Measurements from ENCODE around the gene SAMD9L. TPM values are rescaled to one million over a fixed set of nuclear protein-coding genes. Genes with fewer than 3 reads are reported as not detected.
"Not testable (repeated sequence)": the region's sequence is repeated elsewhere in the genome, so short reads cannot be mapped to it uniquely, and the experiment has no call there.

Gene SAMD9L
- total and polyA plus RNA-seq, 2 donors from 2014 or later: 4.5 to 14.9 TPM

DNA sequence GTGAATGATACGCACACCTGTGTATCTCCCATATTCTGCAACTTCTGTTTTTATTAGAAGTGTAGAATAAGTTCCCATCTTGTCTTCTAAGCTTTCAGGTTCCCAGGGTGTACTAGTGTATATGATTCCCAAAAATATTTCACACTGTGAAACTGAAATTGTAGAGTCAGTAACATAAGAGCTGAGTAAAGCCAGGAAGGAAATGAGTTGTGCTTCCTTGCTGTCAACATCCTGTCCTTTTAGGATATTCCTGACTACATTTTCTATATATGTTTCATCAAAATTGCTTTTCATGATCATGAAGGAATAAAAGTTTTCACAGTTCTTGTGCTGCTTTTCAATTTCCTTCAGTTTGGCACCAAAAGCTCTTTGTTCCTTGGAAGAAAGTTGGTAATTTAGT is 15.2 kb downstream of the SAMD9L start:
- no peaks in the 10 kb centered on the region for H3K27me3 ChIP-seq (ENCODE audit: control insufficient read depth, insufficient read depth, low read length)
- H3K9me3 ChIP-seq (ENCODE audit: control insufficient read depth in 2 of 3, insufficient read depth in 1 of 3, low read length in 3 of 3): peaks cover 0 to 27% (median 2%) of the 10 kb centered on the region in 3 donors
- FAIRE-seq (no peak), DNase-seq (no peak)
- TF ChIP-seq CTCF (IDR thresholded peaks at IDR 0.05; ENCODE audit: borderline replicate concordance, extremely low read depth, insufficient read depth): no peak
- no peaks in the 10 kb centered on the region for H3K4me1 ChIP-seq (ENCODE audit: control insufficient read depth in 2 of 3, insufficient read depth in 2 of 3, low read depth in 1 of 3, low read length in 3 of 3)
- H3K36me3 ChIP-seq (ENCODE audit: control insufficient read depth in 2 of 3, insufficient read depth in 3 of 3, low read length in 3 of 3): peaks cover 0 to 13% (median 11%) of the 10 kb centered on the region in 3 donors
- H3K27ac ChIP-seq (ENCODE audit: low read depth in 2 of 2, low read length in 2 of 2): no peak overlapping the region
- intact Hi-C loops (cut with DNase I): no loop called here
- H3K9ac ChIP-seq (ENCODE audit: low read length in 3 of 3): no peak overlapping the region
- H3K4me3 ChIP-seq (ENCODE audit: low read length in 3 of 3): no peak overlapping the region

DNA sequence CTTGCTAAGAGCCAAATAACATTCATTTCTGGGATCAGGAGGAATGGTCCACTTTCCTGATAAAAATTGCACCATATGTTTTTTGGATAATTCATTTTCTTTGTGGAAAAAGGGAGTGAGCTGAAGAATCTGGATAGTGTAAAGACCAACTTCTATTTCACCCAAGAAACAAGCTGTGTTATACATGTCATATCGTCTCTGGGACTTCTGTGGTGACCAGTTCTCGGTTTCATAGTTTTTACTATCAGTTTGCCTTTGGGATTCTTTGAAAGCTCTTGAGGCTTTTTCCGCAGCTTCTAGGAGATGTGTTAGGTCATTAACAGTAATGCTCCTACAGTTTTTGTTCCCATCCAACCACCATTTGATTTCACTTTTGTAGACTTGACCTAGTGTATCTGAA is 16.0 kb downstream of the SAMD9L start:
- intact Hi-C loops (cut with DNase I): no loop called here
- DNase-seq: no peak

GRCh38 chr7:93126954-93127353 is 21.2 kb downstream of the SAMD9L start:
- H3K4me3 ChIP-seq (ENCODE audit: low read length in 3 of 3); DNase-seq; H3K27me3 ChIP-seq (ENCODE audit: control insufficient read depth, insufficient read depth, low read length); intact Hi-C loops (cut with DNase I); H3K27ac ChIP-seq (ENCODE audit: low read depth in 2 of 2, low read length in 2 of 2); H3K36me3 ChIP-seq (ENCODE audit: control insufficient read depth in 2 of 3, insufficient read depth in 3 of 3, low read length in 3 of 3); FAIRE-seq; H3K9ac ChIP-seq (ENCODE audit: low read length in 3 of 3); H3K9me3 ChIP-seq (ENCODE audit: control insufficient read depth in 2 of 3, insufficient read depth in 1 of 3, low read length in 3 of 3); H3K4me1 ChIP-seq (ENCODE audit: control insufficient read depth in 2 of 3, insufficient read depth in 2 of 3, low read depth in 1 of 3, low read length in 3 of 3): not testable (repeated sequence)

More for the DNA sequence above, 16.0 kb downstream of the SAMD9L start:
- no peak for TF ChIP-seq CTCF (IDR thresholded peaks at IDR 0.05; ENCODE audit: borderline replicate concordance, extremely low read depth, insufficient read depth)
- no peaks in the 10 kb centered on the region for H3K4me1 ChIP-seq (ENCODE audit: control insufficient read depth in 2 of 3, insufficient read depth in 2 of 3, low read depth in 1 of 3, low read length in 3 of 3)
- H3K9me3 ChIP-seq (ENCODE audit: control insufficient read depth in 2 of 3, insufficient read depth in 1 of 3, low read length in 3 of 3): peaks cover 0 to 27% (median 0%) of the 10 kb centered on the region in 3 donors
- no peaks in the 10 kb centered on the region for H3K27me3 ChIP-seq (ENCODE audit: control insufficient read depth, insufficient read depth, low read length)
- H3K4me3 ChIP-seq (ENCODE audit: low read length in 3 of 3): no peak overlapping the region
- H3K36me3 ChIP-seq (ENCODE audit: control insufficient read depth in 2 of 3, insufficient read depth in 3 of 3, low read length in 3 of 3): peaks cover 0 to 11% (median 8%) of the 10 kb centered on the region in 3 donors
- no peak overlapping the region for H3K9ac ChIP-seq (ENCODE audit: low read length in 3 of 3)
- FAIRE-seq: no peak
- no peak overlapping the region for H3K27ac ChIP-seq (ENCODE audit: low read depth in 2 of 2, low read length in 2 of 2)

DNA sequence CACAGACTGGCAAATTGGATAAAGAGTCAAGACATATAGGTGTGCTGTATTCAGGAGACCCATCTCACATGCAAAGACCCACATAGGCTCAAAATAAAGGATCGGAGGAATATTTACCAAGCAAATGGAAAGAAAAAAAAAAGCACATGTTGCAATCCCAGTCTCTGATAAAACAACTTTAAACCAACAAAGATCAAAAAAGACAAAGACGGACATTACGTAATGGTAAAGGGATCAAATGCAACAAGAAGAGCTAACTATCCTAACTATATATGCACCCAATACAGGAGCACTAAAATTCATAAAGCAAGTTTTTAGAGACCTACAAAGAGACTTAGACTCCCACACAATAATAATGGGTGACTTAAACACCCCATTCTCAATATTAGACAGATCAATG is 24.7 kb downstream of the SAMD9L start:
- H3K9ac ChIP-seq (ENCODE audit: low read length in 3 of 3); H3K4me1 ChIP-seq (ENCODE audit: control insufficient read depth in 2 of 3, insufficient read depth in 2 of 3, low read depth in 1 of 3, low read length in 3 of 3); H3K36me3 ChIP-seq (ENCODE audit: control insufficient read depth in 2 of 3, insufficient read depth in 3 of 3, low read length in 3 of 3); H3K9me3 ChIP-seq (ENCODE audit: control insufficient read depth in 2 of 3, insufficient read depth in 1 of 3, low read length in 3 of 3); H3K4me3 ChIP-seq (ENCODE audit: low read length in 3 of 3); DNase-seq; H3K27ac ChIP-seq (ENCODE audit: low read depth in 2 of 2, low read length in 2 of 2); intact Hi-C loops (cut with DNase I); FAIRE-seq; H3K27me3 ChIP-seq (ENCODE audit: control insufficient read depth, insufficient read depth, low read length): not testable (repeated sequence)

All from kidney (tissue), 14 donors.